GM19328 (cell line): ENCODE results near the gene LIN28B.
"Not testable (repeated sequence)": the region's sequence is repeated elsewhere in the genome, so short reads cannot be mapped to it uniquely, and the experiment has no call there.

Source experiments
- ATAC-seq: cut with Tn5 transposase; IDR thresholded peaks from one replicate; pipeline ENCODE4 v1.9.1; 2021; ENCODE audit warnings: mild to moderate bottlenecking, moderate library complexity; ENCODE audit not compliant: unreplicated experiment

The LIN28B gene, protein sequence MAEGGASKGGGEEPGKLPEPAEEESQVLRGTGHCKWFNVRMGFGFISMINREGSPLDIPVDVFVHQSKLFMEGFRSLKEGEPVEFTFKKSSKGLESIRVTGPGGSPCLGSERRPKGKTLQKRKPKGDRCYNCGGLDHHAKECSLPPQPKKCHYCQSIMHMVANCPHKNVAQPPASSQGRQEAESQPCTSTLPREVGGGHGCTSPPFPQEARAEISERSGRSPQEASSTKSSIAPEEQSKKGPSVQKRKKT

DNA sequence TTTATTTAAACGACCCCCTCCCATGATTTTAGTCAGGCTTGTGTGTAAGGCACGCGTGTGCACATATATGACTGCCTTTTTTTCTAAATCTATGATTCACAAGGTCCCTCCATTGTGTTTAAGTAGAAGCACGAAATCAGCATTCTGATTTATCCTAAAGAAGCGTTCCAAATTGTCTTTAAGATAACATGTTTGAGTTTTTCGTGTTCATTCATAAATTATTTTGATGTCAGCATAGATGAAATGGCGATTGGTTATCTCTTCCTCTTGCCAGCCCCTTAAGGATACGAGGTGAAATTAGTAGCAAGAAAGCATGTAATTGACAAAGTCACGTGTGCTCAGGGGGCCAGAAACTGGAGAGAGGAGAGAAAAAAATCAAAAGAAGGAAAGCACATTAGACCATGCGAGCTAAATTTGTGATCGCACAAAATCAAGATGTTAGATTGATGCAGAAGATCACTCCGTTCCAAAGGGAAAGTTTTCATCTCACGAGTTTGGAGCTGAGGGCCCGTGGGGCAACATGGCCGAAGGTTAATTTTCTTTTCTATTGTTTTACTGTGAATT is at the start of gene LIN28B:
TSS of gene LIN28B (plus strand) at position 377 of the 564 bp plus-strand sequence. CDS start at position 521, 144 bp downstream.
- no peak for ATAC-seq

DNA sequence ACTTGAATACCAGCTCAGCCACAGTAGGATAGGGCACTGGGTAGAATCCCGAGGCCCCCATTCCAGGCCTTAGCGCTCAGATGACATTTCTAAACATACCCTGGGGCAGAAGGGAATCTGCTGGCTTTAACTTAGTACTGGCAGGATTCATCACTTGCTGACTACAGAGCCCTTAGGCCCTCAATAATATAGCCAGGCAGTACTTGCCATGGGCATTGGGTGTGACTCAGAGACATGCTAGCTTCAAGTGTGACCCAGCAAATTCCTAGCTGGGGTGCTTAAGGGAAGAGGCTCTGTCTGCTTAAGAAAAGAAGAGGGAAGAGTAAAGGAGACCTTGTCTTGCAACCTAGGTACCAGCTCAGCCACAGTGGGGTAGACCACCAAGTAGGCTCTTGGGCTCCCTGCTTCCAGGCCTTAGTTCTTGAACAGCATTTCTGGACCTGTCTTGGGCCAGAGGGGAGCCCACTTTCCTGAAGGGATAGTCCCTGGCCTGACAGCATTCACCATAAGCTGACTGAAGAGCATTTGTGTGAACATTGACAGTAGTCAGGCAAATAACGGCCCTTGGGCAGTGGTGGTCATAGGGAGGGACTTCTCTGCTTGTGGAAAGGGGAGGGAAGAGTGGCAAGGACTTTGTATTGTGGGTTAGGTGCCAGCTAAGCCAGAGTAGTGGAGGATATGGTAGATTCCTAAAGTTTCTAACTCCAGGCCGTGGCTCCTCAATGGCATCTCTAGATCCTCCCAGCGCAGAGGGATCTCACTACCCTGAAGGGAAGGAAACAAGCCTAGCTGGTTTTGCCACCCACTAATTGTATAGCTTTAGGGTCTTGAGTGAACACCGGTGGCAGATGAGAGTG is 48.6 kb upstream of the LIN28B start:
- ATAC-seq, result no peak

DNA sequence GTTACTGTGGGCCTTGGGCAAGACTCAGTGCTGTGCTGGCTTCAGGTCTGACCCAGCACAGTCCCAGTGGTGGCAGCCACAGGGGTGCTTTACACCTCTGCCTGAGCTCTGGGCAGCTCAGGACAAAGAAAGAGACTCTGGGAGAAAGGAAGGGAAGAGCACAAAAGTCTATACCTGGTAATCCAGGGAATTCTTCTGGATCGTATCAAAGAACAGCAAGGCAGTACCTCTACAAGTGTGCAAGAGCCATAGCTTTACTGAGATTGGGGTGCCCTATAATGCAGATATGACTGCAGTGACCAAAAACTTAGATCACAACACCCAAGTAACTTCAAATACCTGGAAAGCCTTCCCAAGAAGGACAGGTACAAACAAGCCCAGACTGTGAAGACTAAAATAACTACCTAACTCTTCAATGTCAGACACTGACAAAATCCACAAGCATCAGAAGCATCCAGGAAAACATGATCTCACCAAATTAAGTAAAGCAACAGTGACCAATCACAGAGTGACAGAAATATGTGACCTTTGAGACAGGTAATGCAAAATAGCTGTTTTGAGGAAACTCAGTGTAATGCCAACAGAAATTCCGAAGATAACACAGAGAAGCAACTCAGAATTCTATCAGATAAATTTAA is 47.9 kb upstream of the LIN28B start:
- ATAC-seq, result no peak

DNA sequence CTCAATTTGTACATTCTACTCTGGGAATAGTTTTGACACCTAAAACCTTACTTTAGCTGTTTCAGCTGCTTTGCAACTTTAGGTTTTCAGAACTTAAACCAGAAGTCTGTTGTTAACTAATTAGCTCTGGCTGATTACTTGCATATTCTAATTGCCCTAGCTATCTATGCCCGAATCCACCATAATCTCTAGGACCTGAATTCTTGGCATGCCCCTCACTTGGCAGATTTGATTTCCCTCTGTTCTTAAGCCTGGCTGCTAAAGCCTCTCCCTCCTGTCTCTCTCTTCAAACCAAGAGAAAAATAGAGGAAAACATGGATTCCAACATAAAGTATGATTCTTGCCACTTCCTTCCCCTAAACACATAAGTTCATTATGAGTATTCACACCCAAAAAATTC is 35.0 kb upstream of the LIN28B start:
- ATAC-seq, result no peak

DNA sequence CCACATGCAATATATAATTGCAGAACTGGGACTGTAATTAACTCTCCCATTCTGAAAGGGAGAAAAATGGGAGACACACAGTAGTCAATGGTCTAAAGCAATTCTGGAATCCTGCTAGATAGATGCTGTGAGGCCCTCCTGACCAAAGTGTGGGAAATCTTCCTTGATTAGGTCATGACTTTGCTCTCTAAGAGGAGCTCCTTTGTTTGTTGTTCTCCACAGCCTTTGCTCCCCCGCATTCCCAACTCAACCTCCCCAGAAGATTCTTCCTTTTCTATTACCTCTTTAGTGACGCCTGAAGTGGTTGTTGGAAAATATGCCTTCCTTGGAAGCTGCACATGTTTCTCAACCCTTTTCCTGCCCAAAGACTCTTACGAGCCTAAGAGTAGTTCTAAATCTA is 28.8 kb upstream of the LIN28B start:
- ATAC-seq, result no peak

DNA sequence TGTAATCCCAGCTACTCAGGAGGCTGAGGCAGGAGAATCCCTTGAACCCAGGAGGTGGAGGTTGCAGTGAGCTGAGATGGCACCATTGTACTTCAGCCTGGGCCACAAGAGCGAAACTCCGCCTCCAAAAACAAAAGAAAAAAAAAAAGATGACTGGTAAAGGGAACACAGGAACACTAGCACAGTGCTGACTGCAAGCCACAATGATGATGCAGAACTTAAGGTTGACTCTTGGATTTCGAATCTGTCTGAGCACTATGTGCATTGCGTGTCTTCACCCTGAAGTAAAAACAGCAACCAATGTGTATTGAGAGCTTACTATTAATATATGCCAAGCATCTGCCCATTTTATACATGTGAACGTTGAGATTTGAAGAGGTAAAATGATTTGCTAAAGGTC is 27.6 kb upstream of the LIN28B start:
- ATAC-seq, result no peak

DNA sequence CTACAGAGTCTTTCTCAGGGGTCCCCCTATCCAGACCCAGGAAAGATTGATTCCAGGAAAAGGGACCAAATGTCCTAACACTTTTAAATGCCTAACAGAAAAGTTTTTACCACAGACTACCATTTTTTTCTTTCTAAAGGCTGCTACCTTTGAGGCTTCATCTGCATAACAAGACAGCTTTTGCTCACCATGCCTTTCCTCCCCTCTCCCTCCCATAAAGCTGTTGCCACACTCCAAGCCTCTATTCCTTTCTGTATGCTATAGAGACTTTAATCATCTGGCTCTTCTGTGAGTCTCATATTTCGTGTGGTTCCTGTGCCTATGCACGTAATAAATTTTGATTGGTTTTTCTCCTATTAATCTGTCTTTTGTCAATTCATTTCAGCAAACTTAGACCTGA is 26.0 kb upstream of the LIN28B start:
- ATAC-seq, result no peak

DNA sequence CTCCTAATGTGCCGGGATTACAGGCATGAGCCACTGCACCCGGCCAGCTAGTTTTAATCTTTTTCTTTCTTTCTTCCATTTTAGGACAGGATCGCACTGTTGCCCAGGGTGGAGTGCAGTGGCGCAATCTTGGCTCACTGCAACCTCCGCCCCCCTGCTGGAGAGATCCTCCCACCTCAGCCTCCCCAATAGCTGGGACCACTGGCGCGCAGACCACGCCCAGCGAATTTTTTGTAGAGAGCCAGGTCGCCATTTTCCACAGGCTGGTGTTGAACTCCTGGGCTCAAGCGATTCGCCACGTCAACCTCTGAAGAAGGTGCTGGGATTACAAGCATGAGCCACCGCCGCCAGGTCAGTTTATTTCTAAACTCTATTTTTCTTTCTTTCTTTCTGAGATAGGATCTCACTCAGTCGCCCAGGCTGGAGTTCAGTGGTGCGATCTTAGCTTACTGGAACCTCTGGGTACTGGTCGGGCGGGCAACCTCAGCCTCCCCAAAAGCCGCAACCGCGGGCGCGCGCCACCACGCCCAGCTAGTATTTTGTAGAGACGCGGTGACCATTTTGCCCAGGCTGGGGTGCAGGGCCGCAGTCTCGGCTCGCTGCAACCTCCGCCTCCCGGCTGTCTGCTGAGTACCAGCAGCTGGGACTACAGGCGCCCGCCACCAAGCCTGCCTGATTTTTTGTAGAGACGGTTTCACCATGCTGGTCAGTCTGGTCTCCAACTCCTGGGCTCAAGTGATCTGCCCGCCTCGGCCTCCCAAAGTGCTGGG is 20.0 kb upstream of the LIN28B start:
- ATAC-seq, result no peak

DNA sequence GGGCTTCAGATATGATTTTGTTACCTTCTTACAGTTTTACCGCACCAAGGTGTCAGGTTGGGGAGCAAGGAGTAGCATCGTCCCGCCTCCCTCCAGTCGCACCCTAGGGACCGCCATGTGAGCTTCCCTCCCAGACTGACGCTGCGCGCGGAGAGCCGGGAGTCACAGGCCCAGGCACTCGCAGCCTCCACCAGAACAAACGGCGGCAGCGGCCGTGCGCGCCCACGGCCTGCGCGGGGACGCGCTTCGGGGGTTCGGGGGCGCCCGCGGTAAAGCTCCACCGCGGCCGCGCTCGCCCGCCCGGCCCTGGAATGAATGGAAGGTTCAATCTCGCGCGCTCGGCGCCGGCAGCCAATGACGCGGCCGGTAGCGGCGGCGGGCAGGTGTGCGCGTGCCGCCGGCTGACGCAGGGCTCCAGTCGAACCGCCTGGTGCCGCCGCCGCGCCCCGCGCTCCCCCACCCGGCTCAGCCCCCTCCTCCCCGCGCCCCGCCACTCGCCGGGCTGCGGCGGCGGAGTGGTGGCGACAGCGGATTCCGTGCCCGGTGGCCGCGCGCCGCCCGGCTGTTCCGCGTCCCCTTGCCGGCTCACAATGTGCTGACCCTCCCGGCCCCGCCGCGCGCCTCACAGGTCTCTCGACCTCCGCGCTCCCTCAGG is 16.5 kb upstream of the LIN28B start:
- ATAC-seq, result no peak

DNA sequence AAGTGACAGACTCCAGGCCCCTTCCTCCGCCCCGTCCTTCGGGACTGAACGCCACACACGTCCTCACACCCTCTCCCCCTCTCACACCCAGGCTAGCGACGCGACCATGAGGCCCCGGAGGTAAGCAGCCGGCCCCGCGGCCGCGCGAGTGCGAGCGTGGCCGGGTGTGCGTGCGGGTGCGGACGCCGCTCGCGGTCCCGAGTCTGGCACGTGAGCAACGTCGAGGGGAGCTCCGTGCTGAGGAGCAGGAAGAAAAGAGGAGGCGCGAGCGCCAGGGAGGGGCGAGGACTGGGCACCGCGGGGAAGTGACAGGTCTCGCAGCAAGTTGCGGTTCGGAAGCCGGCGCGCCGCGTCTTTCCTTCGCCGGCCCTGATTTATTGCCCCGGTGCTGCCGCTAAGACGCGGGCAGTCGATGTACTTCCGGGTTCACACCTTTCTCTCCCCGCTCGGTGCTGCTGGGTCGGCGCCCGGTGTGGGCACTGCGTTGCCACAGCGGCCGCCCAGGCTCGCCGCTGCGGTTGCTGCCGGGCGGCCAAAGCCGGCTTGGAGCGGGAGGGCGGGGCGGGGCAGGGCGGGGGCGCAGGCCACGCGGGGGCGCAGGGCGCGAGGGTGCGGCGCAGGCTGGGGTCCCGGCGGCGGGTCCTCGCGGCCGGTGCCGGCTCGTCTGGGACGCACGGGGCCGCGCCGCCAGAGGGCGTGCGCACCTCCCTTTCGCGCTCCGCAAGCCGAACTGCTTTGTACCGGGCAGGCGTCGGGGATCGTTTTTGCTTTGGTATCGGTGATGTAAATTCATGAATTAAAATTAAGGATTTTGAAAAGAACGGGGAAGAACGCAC is 15.8 kb upstream of the LIN28B start:
- no peak for ATAC-seq

DNA sequence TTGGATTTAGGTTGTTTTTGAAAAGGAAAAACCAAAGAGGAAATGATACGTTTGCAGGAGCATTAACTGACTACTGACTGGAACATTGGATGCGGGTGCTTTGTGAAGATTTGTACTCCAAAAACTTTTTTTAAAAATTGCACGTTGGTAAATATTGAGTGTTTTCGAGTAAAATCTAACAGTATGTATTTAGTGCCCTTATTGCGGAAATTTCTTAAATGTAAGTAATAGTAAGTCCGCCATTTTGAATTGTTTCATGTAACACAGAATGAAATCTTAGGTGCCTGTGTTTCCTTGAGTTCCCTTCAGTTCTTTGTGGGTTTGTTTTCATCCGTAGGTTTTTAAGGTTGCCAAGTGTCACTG is 15.2 kb upstream of the LIN28B start:
- no peak for ATAC-seq

DNA sequence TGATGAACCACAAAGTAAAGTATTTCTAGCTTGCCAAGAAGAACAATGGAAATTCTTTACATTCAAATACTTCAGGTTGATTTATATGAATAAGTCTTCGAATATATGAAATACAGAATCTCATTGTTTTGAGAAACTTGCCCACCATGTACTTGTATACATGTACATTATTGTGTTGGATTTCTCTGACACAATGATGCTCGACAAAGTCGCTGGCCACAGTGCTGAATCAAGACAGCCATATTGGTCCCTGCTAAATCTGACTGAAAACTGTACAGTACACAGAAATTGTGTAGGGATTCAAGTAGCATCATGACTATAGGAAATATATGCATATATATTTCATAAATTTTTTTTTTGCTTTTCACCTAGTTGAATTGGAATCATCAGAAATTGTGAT is 13.1 kb upstream of the LIN28B start:
- no peak for ATAC-seq

DNA sequence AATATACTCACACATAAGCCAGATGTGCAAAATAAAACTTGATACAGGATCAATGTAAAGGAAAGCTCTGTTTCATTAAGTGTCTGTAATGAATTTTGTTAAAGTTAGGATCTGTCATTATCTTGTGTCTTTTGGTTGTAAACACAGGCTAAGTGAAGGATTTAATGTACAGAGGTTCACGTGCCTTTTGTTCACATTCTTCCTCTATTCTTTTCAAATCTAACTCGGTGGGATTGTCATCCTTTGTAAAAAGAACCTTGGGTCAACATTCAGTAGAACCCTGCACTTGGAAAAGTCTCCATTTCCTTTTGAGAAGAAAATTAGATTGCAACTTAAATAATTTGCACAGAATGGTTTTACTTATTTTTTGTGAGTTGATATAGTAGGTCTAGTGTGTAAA is 7.7 kb upstream of the LIN28B start:
- ATAC-seq, result no peak

DNA sequence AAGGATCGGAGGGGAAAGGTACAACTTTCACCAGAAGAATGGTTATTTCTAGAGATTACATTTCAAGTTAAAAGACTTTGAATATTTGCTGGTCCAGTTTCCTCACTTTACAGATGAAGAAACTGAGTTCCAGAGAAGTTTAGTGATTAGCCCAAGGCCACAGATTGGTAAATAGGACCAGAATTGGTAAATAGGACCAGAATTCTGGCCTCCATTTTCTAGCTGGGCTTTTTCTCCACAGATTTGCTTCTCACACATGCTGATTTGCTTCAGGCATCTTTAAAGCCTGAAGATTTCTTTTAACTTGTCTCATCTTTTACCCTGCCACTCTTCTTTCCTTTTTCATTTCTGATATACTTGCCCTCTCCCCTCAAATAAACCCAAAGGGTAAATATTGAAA is 5.2 kb upstream of the LIN28B start:
- no peak for ATAC-seq

DNA sequence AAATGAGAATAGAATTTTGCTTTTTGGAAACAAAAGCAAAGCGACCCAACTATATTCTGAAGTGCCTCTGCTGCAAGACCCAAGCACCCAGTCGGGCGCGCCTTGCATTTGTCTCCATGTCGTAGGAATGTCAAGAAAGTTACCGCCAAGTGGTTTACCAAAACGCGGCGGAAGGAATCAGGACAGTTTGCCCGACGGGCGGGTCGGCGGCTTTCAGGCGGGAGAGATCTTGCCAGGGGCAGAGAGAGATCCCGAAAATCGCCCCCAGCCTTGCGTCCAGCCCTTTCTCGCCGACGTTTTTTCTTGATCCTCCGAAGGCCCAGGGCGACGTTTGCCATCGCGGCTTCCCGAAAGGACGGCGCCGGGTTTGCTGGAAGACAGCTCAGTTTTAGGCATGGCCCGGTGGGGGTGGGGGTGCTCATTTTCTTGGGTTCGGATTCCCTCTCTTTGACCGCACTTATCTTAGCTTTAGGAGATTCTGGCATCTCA is 4.0 kb upstream of the LIN28B start:
- no peak for ATAC-seq

DNA sequence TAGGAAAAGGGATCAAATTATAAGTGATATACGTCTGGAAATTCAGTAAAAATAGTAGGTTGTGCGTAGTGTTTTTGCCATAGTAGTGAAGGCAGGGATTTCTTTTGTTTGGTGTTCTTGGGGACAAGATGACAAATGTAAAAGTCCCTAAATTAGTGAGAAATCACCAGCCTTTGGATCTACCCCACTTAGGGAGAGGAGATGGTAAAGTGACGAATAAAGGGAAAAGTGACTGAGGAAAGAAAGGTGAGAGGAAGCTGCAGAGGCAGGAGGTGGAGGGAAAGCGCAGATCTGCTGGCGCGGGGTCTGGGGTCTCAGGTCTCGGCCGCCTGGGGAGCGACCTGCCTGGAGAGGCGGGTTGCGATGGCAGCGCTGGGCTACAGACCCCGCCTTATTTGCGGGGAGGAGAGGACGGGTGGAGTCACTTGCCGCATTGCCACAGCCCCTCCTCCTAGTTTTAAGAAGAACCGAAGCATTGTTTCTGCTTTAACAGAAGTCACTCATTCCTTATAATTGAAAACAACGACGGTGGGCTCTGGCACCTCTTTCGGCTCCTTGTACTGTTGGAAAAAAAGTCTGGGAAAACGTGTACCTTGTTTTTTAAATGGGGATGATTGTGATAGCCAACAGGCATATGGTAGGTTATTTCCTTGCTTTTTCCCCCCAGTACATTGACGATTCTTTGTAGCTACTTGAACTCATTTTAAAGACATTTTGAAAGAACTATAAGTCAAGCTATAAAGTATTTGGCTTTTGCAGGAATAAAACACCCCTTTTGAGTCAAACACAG is 3.3 kb upstream of the LIN28B start:
- not testable (repeated sequence) for ATAC-seq

DNA sequence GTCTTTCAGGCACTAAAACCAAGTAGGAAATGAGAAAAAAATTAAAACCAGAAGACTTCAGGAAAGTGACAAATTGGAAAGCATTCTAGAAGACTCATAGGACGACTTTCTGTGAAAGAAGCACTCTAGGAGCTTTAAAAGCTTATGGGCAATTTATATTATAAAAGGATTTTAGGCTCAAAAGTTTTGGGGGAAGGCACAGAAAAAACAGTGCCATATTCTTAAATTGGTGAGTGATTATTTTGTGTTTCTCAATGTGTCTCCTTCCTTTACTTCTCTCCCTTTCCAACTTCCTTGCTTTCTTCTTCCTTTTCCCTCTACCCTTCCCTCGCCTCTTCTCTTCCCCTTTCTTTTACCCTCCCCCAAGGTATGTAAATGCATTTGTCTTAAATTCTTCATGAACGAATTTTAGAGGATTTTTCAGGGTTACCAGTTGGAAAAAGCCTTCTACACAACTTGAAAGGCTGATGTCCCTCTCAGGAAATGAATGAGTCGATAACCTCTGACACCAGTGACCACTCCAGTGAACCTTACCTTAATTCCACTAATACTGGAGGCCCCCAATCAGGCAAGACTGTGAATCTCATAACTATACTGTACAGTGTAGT is 2.6 kb upstream of the LIN28B start:
- no peak for ATAC-seq

DNA sequence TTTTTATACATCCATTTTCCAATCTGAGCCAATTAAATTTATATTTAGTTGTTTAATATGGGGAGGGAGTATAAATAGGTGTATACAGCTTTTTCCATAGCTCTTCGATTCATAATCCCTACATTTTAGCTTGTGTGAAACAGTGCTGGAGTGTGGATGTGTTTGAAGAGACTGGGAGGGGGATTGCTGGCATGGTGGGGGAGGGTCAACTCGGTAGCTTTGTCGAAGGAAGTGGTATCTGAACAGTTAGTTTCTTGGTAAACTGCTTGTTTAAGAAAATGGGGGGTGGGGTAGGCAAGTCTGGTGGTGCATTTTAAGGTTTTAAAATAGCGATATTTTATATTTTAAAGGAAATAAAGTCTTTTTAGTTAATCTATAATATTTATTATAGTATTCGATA is 1.4 kb upstream of the LIN28B start:
- ATAC-seq, result no peak
